Measurements from ENCODE around the gene SHPK. TPM values are rescaled to one million over a fixed set of nuclear protein-coding genes. Genes with fewer than 3 reads are reported as not detected.

The SHPK gene
- total and polyA plus RNA-seq, 9 of the 15 experiments (the other 6 are each of a cell fraction or from before 2014, with no cell fraction given), result 2.5 to 16.3 (median 11.8) TPM

DNA sequence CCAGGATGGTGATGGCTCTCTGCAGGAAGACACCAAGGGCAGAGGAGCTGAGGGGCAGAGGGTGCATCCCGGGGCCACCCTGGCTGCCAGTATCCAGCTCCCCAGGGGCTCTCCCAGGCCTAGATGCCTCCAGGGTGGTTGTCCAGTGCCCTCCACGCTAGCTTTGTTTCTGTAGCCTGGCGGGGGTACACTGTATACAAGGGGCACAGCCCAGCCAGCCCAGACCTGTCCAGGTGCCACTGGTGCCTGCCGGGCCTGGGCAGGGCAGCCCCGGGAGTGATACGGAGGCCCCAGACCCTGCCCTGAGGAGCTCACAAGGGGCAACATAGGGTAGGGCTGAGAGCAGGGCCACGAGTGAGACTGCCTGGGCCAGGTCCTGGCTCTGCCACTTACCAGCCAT is 63.8 kb downstream of the SHPK start:
- no peak overlapping the region for H3K4me2 ChIP-seq (ENCODE audit: insufficient read depth, low read length)
- intact Hi-C loops (cut with micrococcal nuclease), result no loop called here
- no peaks in the 10 kb centered on the region for H3K9me1 ChIP-seq (ENCODE audit: control insufficient read depth, insufficient read depth, low read length)
- H3K27me3 ChIP-seq (ENCODE audit: control insufficient read depth in 2 of 2, insufficient read depth in 2 of 2, low read length in 2 of 2), result no peaks in the 10 kb centered on the region
- TF ChIP-seq ZNF436 (CRISPR knock-in tag; IDR thresholded peaks at IDR 0.05) (no peak), BRF1 (IDR thresholded peaks at IDR 0.05; ENCODE audit: borderline replicate concordance, extremely low read depth, insufficient read length) (no peak), CBFB (CRISPR knock-in tag; IDR thresholded peaks at IDR 0.05) (no peak), GATAD2A (IDR thresholded peaks at IDR 0.05) (no peak), RBM14 (IDR thresholded peaks at IDR 0.05; ENCODE audit: borderline replicate concordance, insufficient read depth, low read depth, low read length) (no peak), XRCC5 (IDR thresholded peaks at IDR 0.05; ENCODE audit: low read depth, low read length) (no peak), ESRRA (IDR thresholded peaks at IDR 0.05; ENCODE audit: borderline replicate concordance, low read depth) (no peak), KLF10 (CRISPR knock-in tag; IDR thresholded peaks at IDR 0.05) (no peak), HNRNPK (IDR thresholded peaks at IDR 0.05; ENCODE audit: low read depth, low read length, poor library complexity, severe bottlenecking) (no peak), ZNF699 (CRISPR knock-in tag; IDR thresholded peaks at IDR 0.05; ENCODE audit: insufficient replicate concordance) (no peak), PTTG1 (tag; IDR thresholded peaks at IDR 0.05; ENCODE audit: low read depth) (no peak)
- TF ChIP-seq, protein P1, sequence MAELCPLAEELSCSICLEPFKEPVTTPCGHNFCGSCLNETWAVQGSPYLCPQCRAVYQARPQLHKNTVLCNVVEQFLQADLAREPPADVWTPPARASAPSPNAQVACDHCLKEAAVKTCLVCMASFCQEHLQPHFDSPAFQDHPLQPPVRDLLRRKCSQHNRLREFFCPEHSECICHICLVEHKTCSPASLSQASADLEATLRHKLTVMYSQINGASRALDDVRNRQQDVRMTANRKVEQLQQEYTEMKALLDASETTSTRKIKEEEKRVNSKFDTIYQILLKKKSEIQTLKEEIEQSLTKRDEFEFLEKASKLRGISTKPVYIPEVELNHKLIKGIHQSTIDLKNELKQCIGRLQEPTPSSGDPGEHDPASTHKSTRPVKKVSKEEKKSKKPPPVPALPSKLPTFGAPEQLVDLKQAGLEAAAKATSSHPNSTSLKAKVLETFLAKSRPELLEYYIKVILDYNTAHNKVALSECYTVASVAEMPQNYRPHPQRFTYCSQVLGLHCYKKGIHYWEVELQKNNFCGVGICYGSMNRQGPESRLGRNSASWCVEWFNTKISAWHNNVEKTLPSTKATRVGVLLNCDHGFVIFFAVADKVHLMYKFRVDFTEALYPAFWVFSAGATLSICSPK (IDR thresholded peaks at IDR 0.05; ENCODE audit: borderline replicate concordance), result no peak
- TF ChIP-seq, protein P2, sequence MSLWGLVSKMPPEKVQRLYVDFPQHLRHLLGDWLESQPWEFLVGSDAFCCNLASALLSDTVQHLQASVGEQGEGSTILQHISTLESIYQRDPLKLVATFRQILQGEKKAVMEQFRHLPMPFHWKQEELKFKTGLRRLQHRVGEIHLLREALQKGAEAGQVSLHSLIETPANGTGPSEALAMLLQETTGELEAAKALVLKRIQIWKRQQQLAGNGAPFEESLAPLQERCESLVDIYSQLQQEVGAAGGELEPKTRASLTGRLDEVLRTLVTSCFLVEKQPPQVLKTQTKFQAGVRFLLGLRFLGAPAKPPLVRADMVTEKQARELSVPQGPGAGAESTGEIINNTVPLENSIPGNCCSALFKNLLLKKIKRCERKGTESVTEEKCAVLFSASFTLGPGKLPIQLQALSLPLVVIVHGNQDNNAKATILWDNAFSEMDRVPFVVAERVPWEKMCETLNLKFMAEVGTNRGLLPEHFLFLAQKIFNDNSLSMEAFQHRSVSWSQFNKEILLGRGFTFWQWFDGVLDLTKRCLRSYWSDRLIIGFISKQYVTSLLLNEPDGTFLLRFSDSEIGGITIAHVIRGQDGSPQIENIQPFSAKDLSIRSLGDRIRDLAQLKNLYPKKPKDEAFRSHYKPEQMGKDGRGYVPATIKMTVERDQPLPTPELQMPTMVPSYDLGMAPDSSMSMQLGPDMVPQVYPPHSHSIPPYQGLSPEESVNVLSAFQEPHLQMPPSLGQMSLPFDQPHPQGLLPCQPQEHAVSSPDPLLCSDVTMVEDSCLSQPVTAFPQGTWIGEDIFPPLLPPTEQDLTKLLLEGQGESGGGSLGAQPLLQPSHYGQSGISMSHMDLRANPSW (CRISPR knock-in tag; IDR thresholded peaks at IDR 0.05), result no peak
- CTCF ChIA-PET (ENCODE audit: low intra/inter-chr PET ratio), result no interaction called here
- WGBS (ENCODE audit: insufficient coverage, low coverage, missing lambda C conversion rate), result 33% methylated on average over 6 of the region's 7 CpGs
- no peaks in the 10 kb centered on the region for H4K20me1 ChIP-seq (replicated peaks; ENCODE audit: control insufficient read depth, insufficient read depth, low read length)
- no peaks in the 10 kb centered on the region for H3K36me3 ChIP-seq (ENCODE audit: control insufficient read depth, insufficient read depth, low read length)
- no peaks in the 10 kb centered on the region for H3K9me3 ChIP-seq (replicated peaks; ENCODE audit: control insufficient read depth, insufficient read depth, low read depth, low read length)
- no peak overlapping the region for H3K9ac ChIP-seq (ENCODE audit: insufficient read depth in 1 of 2, low read depth in 2 of 2, low read length in 2 of 2)
- no peak overlapping the region for H3K4me3 ChIP-seq
- DNase-seq (ENCODE audit: extremely low read depth in 1 of 4, low spot score in 3 of 4), result no peak
- no peak for ATAC-seq
- peaks cover 0 to 10% of the 10 kb centered on the region in 2 experiments; a peak in 2 of 5 replicates for H3K4me1 ChIP-seq (replicated peaks in 1 of 2; ENCODE audit: control insufficient read depth in 2 of 2, insufficient read depth in 2 of 2, low read length in 2 of 2)
- no TSS peak for BruUV-seq (replicated peaks)
- POLR2A ChIA-PET, result interaction anchor here (0.7 kb wide), 1 partner anchor 15 kb away, joined by 3 read pairs; the partner anchor contains the start of gene TRPV3
- in situ Hi-C loops (cut with MboI), result no loop called here
- H3K27ac ChIP-seq (ENCODE audit: extremely low read depth, low read depth, low read length), result no peak overlapping the region
- FAIRE-seq, result no peak
- H2AFZ ChIP-seq (ENCODE audit: low read depth, low read length), result no peak overlapping the region
- H3K79me2 ChIP-seq (ENCODE audit: control insufficient read depth, insufficient read depth, low read length), result no peaks in the 10 kb centered on the region

Measured in K562 (cell line).